ENCODE data around the gene ZNHIT2.

The ZNHIT2 gene

DNA sequence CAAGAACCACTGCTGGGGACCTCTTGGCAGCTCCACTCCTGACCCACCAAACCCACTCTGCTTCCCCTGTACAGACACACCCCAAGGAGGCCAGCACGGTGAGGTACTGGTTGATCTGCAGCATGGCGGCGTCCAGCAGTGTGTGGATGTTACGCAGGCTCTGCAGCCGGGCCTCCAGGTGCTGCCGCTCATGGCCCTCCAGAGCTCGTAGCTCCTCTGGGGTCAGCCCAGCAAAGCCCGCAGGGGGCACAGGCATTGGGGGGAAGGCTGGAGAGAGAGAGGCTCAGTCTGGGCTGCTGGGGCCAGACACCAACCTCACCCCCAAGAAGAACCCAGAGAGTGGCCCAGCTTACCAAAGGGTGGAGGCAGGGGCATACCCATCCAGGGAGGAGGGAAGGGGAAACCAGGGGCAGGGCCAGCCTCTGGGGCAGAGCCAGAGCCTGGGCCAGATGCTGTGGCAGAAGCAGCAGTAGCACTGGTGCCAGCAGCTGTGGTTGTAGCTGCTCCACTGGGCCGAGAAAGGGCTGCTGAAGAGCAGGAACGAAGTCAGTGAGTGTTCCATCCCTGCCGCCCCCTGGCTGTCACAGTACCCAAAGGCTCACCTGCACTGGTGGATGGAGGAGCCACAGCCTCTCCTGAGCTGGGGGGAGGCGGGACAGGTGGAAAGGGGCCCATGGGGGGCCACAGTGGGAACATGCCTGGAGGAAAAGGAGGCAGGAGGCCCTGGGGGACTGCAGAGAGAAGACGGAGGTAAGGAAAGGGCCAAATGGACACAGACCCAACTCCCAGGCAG, 12.3 kb upstream of the ZNHIT2 start:
- TF ChIP-seq GATA3 (IDR thresholded peaks at IDR 0.05; ENCODE audit: low read depth, low read length) (no peak), GATA2 (IDR thresholded peaks at IDR 0.05; ENCODE audit: low read depth, low read length) (no peak)

DNA sequence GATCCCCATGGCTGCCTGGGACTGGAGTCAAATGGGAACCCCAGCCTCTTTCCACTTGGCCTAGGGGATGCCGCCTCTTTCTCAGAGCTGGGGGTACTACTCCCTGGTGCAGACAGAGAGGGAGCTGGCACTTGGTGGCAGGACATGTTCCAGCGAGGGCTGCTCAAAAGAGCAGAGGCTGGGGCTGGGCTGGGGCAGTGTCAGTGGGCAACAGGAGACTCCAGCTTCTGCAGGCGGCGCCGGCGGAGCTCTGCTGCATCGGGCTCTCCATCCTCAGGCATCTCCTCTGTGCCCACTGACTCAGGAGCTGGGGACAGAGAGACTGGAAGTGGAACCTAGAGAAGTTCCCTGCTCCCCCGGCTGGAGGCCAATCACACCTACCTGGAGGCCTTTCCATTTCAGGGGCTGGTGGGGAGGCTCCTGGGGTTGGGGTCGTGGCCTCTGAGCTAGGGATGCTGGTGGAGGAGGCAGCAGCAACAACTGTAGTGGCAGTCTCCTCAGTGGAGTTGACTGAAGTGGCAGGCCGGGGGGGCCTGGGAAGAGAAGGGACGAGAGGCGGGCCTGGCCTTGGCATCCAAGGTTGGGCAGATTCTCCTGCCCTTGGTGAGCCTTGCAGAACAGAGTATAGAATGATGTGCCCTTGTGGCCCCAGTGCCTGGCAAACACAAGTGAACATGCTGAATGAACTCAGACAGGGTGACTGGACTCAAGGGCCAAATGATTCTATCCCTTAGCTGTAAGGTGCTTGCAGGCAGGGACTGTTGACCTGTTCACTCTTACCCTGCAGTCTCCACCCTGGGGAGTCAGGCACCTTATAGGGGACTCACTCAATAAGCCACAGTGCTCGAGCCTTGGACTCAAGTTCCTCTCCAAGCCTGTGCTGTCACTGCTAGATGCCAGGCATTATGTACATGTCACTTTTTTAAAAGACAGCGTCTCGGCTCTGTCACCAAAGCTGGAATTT, 11.0 kb upstream of the ZNHIT2 start:
- no peak for TF ChIP-seq GATA2 (IDR thresholded peaks at IDR 0.05; ENCODE audit: low read depth, low read length)
- TF ChIP-seq GATA3 (IDR thresholded peaks at IDR 0.05; ENCODE audit: low read depth, low read length) = no peak

DNA sequence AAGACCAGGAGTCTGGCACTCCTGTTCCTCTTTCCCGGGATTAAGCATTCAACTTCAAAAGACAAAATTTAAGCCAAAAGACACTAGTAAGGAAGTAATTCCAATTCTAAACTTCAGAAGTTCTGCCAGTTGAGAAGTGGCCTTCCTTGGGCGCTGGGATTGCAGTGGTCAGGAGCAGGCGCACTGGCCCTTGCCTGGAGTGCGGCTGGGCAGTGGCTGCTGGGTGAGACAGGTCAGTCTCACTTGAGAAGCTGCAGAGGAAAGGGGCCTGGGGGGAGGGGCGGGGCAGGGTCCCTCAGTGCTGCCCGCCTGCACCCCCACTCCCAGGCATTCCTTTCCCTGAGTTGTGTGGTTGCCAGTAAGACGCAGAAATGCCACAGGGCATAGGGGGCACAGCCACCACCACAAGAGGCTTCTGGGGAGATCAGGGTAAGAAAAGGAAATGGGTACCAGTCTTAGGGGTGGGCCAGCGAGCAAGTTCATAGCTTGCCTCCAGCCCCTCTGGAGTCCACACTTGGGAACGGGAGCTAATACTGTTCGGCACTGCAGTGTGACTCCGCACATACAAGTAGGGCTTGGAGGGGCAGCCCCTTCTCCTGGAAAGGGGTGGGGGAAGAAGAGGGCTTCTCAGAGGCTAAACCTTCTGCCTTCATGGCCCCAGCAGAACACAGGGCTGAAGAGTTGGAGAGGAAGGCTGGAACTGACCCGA, 10.1 kb upstream of the ZNHIT2 start:
- TF ChIP-seq GATA3 (IDR thresholded peaks at IDR 0.05; ENCODE audit: low read depth, low read length) (no peak), GATA2 (IDR thresholded peaks at IDR 0.05; ENCODE audit: low read depth, low read length) (no peak)

DNA sequence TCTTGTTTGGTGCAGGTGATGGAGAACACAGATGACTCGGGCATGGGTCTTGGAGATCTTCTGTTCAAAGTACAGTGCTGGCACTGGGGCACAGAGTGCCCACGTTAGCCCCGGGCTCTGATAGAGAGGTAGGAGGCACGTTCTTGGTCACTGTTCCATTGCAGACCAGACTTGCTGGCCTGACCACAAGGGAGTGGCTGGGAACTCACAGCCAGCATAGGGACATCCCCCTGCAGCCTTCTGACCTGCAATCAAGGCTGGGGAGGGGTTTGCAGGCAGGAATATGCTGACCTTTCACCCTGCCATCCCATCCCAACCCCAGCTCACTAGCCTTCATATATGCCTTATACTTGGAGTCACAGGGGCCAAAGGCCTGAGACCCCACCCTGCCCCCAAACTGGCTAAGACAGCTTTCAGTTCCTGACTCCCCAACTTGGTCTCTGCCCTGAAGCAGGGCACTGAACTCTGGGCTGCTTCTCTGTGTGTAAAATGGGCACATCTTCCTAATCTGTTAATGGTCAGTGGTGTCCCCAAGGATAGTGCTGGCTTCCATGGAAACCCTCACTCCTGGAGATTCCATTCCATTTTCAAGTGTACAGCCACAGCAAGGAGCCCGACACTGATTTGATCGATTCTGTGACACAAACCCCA, 9.2 kb upstream of the ZNHIT2 start:
- TF ChIP-seq GATA2 (IDR thresholded peaks at IDR 0.05; ENCODE audit: low read depth, low read length) (no peak), GATA3 (IDR thresholded peaks at IDR 0.05; ENCODE audit: low read depth, low read length) (no peak)

DNA sequence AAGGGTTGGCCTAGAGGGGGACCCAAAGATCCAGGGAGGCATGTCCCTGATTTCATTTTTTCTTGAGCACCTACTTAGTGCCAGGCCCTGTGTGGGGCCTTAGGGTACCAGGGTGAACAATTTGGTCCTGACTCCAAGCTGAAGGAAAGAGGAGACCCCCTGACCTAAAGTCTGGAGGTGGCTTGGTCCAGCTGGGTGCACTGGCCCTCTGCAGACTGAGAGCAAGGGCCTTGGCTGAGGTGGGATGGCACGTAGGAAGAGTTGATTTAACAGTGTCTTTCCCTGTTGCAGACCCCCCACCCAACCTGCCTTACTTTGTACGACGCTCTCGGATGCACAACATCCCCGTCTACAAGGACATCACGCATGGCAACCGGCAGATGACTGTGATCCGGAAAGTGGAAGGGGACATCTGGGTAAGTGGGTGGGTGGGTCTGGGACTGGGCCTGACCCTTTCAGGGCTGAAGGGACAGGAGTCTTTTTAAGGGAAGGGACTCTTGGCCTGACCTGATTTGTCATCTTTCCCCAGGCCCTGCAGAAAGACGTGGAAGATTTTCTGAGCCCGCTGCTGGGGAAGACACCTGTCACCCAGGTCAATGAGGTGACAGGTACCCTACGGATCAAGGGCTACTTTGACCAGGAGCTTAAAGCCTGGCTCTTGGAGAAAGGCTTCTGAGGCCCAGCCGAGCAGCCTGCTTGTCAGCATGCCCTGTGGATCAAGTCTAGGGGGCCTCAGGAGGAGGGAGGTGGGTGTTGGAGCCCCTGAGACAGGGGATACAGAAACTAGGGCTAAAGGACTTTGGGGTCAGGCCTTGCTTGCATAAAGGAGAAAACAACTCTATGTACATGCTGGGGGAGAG, 7.9 kb upstream of the ZNHIT2 start:
- TF ChIP-seq GATA2 (IDR thresholded peaks at IDR 0.05; ENCODE audit: low read depth, low read length) (no peak), GATA3 (IDR thresholded peaks at IDR 0.05; ENCODE audit: low read depth, low read length) (no peak)

DNA sequence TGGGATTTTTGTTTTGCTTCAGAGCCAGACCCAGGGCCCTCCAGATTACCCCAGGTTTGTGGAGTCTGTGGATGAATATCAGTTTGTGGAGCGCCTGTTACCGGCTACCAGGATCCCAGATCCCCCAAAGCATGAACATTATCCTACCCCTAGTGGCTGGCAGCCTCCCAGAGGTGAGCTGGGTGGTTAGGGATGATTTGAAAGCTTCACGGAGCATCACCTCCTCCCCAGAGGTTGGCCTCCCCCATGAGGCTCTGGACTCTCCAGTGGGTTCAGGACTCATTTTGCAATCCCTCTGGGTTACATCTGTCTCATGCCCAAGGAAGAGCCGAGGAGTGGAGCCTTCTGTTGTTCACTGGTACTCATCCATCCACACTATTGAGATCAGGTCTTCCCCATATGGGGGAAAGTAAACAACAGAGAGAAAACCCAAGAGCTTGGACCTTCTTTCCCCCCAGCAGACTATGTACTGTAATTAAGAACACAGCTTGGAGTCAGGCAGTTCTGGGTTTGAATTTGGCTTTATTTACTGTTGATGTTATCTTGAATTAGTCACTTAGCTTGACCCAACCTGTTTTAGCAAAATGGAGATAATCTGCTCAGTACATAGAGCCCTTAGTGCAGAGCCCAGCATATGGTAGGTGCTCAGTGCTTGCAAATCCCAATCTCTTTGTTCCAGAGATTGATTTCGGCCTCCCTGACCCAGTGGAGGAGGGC, 7.1 kb upstream of the ZNHIT2 start:
- TF ChIP-seq GATA3 (IDR thresholded peaks at IDR 0.05; ENCODE audit: low read depth, low read length) = no peak
- no peak for TF ChIP-seq GATA2 (IDR thresholded peaks at IDR 0.05; ENCODE audit: low read depth, low read length)

DNA sequence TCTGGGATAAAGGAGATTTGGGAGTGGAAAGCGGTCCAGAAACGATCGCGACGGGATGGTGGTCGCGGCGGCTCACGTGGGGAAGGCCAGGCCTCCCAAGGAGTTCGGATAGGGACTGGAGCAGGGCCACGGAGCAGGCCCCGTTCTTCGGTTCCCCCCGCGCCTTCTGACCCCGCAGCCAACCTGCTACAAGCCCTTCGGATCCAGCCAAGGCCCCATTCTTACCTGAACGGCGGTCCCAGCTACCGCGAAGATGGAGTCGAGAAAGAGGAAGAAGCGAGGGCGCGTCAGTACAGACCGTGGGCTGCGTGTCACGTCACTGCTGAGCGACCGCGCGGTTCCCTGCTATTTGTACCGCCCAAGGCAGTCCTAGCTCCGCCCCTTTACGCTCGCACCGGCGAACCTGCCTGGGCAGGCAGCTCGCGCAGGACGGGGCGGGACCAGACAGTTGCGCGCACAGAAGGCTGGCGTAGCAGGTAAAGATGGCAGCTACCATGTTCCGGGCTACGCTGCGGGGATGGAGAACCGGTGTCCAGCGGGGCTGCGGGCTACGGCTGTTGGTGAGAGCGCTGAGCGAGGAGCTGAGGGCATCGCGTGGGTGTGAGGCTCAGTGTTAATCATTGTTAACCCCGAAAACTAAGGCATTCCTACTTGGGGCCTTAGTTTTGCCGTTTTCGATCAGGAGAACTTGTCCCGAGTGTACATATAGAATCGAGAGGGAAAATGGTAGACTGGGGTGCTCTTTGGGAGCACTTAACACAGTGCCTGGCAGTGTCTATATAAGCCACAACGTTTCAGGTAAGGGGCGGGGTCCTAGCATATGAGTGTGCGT, 4.6 kb upstream of the ZNHIT2 start, which contains the start of the genes FAU and MRPL49:
Gene FAU (minus strand): TSS at position 270 of the 832 bp plus-strand sequence. CDS start 321 bp downstream, outside the sequence.
Gene MRPL49 (plus strand): TSS at position 457 of the 832 bp plus-strand sequence. CDS start 26 bp downstream, at position 483.
- no peak for TF ChIP-seq GATA2 (IDR thresholded peaks at IDR 0.05; ENCODE audit: low read depth, low read length)
- no peak for TF ChIP-seq GATA3 (IDR thresholded peaks at IDR 0.05; ENCODE audit: low read depth, low read length)

DNA sequence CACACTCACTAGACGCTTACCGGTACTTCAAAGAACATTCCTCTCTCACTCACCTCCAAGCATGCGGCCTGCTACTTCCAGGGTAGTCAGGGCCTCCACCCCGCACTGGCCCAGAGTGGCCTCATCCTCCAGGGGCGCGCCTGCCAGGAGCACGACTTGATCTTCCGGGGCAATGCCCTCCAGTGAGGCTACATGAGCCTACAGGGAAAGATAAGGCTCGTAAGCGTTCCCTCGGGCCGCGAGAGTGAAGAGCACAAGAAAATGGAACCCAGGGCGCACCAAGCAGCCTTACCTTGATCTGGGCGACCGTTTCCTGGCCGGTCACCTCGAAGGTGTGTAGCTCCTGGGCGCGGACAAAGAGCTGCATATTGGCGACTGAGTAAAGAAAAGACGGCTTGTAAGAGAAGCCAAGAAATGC, 4.0 kb upstream of the ZNHIT2 start:
- TF ChIP-seq GATA2 (IDR thresholded peaks at IDR 0.05; ENCODE audit: low read depth, low read length) = no peak
- TF ChIP-seq GATA3 (IDR thresholded peaks at IDR 0.05; ENCODE audit: low read depth, low read length) = no peak

DNA sequence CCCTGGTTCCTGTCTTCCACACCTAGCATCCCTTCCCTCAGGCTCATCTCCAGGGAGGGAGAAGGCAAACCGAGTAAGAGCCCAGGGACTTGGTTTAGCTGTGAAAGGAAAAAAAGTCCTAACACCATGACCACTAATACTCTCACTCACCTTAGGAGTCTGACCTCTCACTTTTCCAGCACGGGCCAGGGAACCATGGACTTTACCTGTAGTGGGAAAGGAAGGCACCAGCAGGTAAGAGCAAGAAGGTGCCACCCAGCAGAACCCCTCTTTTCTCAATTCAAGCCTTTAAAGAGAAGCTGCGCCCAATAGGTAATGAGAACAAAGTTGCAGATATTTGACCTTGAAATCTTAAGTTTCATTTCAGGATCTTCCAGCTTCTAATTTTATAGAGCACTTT, 3.3 kb upstream of the ZNHIT2 start:
- TF ChIP-seq GATA2 (IDR thresholded peaks at IDR 0.05; ENCODE audit: low read depth, low read length) (no peak), GATA3 (IDR thresholded peaks at IDR 0.05; ENCODE audit: low read depth, low read length) (no peak)

DNA sequence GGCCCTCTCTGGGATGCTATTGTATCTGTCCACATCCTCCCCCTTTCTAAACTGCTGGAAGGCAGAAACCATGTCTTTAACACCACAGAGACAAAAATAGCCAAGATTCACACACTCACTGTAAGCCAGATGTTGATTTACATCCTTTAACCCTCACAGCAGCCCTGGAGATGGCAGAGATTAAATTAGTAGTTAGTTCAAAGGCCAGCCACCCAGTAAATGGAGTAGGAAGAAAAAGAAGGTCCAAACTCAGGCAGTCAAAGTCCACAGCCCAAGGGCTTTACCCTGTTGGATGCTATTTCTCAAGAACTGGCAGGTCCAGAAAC, 2.1 kb upstream of the ZNHIT2 start:
- no peak for TF ChIP-seq GATA2 (IDR thresholded peaks at IDR 0.05; ENCODE audit: low read depth, low read length)
- no peak for TF ChIP-seq GATA3 (IDR thresholded peaks at IDR 0.05; ENCODE audit: low read depth, low read length)

DNA sequence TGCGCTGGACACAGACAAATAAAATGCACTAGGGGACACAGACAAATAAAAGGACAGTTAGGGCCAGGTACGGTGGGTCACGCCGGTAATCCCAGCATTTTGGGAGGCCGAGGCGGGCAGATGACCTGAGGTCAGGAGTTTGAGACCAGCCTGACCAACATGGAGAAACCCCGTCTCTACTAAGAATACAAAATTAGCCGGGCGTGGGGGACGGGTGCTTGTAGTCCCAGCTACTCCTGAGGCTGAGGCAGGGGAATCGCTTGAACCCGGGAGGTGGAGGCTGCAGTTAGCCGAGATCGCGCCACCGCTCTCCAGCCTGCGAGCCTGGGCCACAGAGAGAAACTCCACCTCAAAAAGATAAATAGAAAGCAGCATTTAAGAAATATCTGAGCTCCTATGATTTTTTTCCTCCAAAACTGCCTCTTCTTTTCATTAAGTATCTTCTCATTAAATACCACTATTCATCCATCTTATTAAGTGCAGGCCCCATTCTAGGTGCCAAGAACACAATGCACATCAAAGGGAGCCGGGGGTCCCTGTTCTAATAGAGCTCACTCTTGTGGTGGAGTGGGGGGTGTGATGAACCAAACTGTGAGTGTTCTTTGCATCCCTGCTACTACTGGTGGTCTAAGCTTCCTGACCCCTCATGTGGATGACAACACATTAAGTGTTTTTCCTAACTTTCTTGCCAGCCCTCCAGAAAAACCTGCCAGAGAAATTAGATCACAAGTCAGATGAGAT, 766 bp upstream of the ZNHIT2 start:
- TF ChIP-seq GATA2 (IDR thresholded peaks at IDR 0.05; ENCODE audit: low read depth, low read length) (no peak), GATA3 (IDR thresholded peaks at IDR 0.05; ENCODE audit: low read depth, low read length) (no peak)

Data from SH-SY5Y (cell line).